C4-2B (cell line): ENCODE data around the gene MYH6.

Experiments
- H3K27ac ChIP-seq: fragments of 450-650 bp; 2 replicates; pipeline ENCODE4 v1.5.1; 2017
- CTCF ChIP-seq: fragments of 450-650 bp; conservative IDR thresholded peaks from 2 replicates; pipeline ENCODE4 v1.5.1; 2017; ENCODE audit warnings: mild to moderate bottlenecking
- ZFX ChIP-seq: fragments of 450-650 bp; IDR thresholded peaks from 2 replicates; pipeline ENCODE4 v1.6.1; 2017

The MYH6 gene

GRCh38 chr14:23441076-23441475 lies 33.0 kb upstream of the MYH6 start:
- H3K27ac ChIP-seq = no peak overlapping the region

GRCh38 chr14:23439107-23439835 lies 31.2 kb upstream of the MYH6 start:
- H3K27ac ChIP-seq = no peak overlapping the region
- TF ChIP-seq CTCF = no peak
- TF ChIP-seq ZFX = no peak

More at GRCh38 chr14:23441076-23441475, 33.0 kb upstream of the MYH6 start:
- no peak for TF ChIP-seq ZFX
- no peak for TF ChIP-seq CTCF

- TF ChIP-seq CTCF (no peak), ZFX (no peak)
- no peak overlapping the region for H3K27ac ChIP-seq
Observed at GRCh38 chr14:23438101-23438971, 30.3 kb upstream of the MYH6 start.

DNA sequence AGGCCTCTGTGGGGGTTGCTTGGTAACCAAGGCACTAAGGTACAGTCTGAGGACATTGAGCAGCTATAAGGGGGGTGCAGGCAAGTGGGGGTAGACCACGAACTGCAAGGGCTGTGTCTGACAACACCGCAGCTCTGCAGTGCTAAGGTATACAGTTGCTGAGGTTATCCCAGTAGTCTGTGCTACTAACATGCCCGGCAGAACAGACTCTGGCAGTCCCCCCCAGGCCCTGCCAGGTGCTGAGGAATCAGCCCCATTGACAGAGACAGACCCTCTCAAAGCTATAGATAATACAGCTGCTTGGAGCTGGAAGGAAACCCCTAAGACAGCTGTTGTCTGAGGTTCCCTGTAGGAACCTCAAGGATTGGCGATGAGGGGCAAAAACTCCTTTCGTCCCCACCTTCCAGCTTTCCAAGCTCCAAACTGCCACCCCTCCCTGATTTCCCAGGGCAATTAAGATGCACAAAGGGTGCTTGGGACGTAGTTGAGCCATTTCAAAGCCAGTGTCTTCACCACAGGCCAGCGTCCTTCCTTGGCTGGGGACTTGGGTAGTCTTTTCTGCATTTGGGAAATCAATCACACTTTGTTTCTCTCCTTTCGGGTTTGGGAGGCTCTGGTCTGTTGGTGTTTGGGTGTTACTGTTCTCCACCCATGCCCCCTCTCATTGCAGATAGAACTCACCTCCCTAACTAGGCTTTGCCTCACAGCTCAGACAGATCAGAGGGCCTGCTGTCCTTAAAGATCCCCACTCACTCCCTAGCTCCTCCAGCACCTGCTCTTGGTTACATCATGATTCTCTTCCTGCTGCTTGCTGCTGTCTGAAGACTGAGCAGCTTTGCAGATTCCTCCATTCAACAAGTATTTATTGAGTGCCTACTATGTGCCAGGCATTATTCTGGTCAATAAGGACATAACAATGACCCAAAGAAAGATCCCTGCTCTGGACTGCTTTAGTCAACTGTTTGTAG lies 29.3 kb upstream of the MYH6 start:
- no peak for TF ChIP-seq CTCF
- no peak for TF ChIP-seq ZFX
- H3K27ac ChIP-seq = no peak overlapping the region

DNA sequence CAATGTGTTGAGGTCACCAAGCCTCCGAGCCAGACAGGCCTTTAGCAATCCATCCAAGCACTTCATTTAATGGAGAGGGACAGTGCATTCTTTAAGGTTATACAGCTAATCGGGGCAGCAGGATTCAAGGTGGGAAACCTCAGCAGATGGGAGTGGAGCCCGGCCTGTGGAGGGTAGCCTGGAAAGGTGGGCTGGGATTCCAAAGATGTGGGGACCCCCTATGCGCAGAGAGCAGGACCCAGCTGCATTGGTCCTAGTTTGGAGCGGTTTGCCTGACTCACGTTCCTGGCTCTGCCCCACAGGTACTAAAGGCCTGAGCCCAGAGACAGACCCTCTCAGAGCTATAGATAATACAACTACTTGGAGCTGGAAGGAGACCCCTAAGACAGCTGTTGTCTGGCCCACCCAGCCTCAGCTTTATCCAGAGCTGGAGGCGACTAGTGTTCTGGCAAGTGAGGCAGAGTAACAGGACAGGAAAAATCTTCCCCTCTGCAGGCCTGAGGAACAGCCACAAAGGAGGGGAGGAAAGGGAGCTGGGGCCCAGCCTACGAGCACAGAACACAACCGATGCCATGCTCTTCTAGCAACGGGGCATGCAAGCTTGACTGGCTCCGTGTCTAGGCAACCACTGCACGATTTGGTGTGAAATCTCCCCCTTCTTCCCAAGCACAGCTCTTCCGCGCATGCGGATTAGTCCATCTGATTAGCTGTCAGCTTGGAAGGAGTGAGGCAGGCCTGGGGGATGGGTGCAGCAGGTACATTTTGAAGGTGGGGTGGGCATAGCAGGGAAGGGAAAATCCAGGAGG lies 28.5 kb upstream of the MYH6 start:
- H3K27ac ChIP-seq = no peak overlapping the region
- TF ChIP-seq ZFX (no peak), CTCF (no peak)

DNA sequence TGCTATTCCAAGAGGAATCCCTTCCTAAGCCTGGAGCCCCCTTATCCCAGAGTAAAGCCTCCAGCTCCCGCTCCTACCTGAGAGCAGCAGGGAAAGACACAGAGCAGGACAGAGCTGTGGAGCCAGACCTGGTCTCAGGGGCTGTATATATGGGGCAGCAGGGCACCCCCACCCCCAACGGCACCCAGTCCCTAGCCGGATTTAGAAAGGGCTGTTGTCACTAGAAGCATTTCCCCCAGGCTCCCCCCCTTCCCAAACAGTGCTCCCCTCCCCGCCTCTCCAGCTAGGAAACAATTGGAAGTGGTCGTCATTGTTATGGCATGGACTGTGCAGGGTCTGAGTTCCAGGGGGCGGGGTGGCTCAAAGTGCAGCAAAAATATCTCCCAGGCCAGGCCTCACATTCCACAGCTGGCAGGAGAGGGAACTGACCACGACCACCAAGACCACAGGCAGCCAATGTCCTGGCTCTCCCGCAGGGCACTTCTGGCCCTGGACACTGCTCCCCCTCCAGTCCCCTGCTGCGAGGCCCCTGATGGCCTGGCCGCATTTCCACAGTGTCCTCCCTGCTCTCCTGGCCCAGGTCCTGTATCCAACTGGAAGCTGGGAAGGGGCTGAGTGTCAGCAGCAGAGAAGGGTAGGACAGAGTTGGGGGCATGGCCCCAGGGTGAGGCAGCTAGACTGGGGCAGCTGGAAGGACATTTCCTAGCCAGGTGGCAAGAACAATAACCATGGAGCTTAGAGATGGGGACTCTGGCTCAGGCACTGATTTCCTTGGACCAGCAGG lies 27.7 kb upstream of the MYH6 start, which contains the start of gene MYH7:
Gene MYH7, minus strand, starts transcription at position 118 of the 784 bp plus-strand sequence. CDS start 1,928 bp downstream, outside the sequence.
- H3K27ac ChIP-seq = no peak within 1 kb of the TSS
- no peak for TF ChIP-seq ZFX
- no peak for TF ChIP-seq CTCF
